IMR-90 (cell line): ENCODE results near the gene CEP128. TPM values are rescaled to one million over a fixed set of nuclear protein-coding genes. Genes with fewer than 3 reads are reported as not detected.

ENCODE experiments used
- ATAC-seq: fragments of 200-7000 bp; cut with Tn5 transposase; 2 replicates; pipeline ENCODE4 v1.9.1; 2020; ENCODE audit warnings: low read depth, mild to moderate bottlenecking, moderate library complexity
- BruUV-seq: library from RNA; stranded (reverse); fragments of 400-500 nt; replicated peaks from 2 replicates; lab custom pipeline; 2021; lab: Mats Ljungman, UMichigan
- CTCF ChIA-PET: fragments of 300-600 bp; formaldehyde crosslinking; extraction: SDS; loops from one replicate; lab custom pipeline; 2021; ENCODE audit warnings: antibody characterized with exemption; lab: Yijun Ruan, JAX
- POLR2A ChIA-PET: fragments of 300-600 bp; sonication (Branson Sonifier 250); formaldehyde crosslinking; loops from one replicate; lab custom pipeline; 2022; ENCODE audit warnings: antibody characterized with exemption; ENCODE audit not compliant: unreplicated experiment; lab: Charles Lee
- DNase-seq: peaks from one replicate; pipeline ENCODE4 v3.0.0; 2013
- H2AFZ ChIP-seq: replicated peaks from 2 replicates; pipeline ENCODE3; 2013; ENCODE audit warnings: low read length, mild to moderate bottlenecking; ENCODE audit not compliant: poor library complexity
- H2AK5ac ChIP-seq: 2 replicates; pipeline ENCODE4 v1.6.1; 2013; ENCODE audit warnings: low read depth, low read length, inconsistent platforms
- H2AK9ac ChIP-seq: replicated peaks from 2 replicates; pipeline ENCODE3; 2013; ENCODE audit warnings: mild to moderate bottlenecking, low read depth, low read length, moderate library complexity; ENCODE audit not compliant: poor library complexity
- H2BK120ac ChIP-seq: 2 replicates; pipeline ENCODE4 v1.6.1; 2013; ENCODE audit warnings: low read depth, low read length, inconsistent platforms
- H2BK15ac ChIP-seq: 3 replicates; pipeline ENCODE4 v1.6.1; 2013; ENCODE audit warnings: low read depth, low read length, inconsistent platforms
- H2BK20ac ChIP-seq: 2 replicates; pipeline ENCODE4 v1.6.1; 2013; ENCODE audit warnings: low read depth, mild to moderate bottlenecking, inconsistent platforms, low read length, moderate library complexity
- H2BK5ac ChIP-seq: 2 replicates; pipeline ENCODE4 v1.6.1; 2013; ENCODE audit warnings: mild to moderate bottlenecking, low read depth, low read length, inconsistent platforms; ENCODE audit not compliant: poor library complexity, severe bottlenecking
- H3K14ac ChIP-seq: replicated peaks from 2 replicates; pipeline ENCODE4 v1.6.1; 2013; ENCODE audit warnings: low read depth, low read length, inconsistent platforms
- H3K18ac ChIP-seq: 2 replicates; pipeline ENCODE4 v1.6.1; 2013; ENCODE audit warnings: low read depth, low read length, control low read depth
- H3K23ac ChIP-seq: 2 replicates; pipeline ENCODE4 v1.6.1; 2013; ENCODE audit warnings: low read depth, low read length, inconsistent platforms
- H3K27ac ChIP-seq: 2 replicates; pipeline ENCODE4 v1.5.1; 2013; ENCODE audit warnings: mild to moderate bottlenecking, control low read depth, low read length; ENCODE audit not compliant: insufficient read depth
- H3K27me3 ChIP-seq: 2 replicates; pipeline ENCODE4 v1.6.1; 2013; ENCODE audit warnings: low read length; ENCODE audit not compliant: control insufficient read depth, insufficient read depth
- H3K36me3 ChIP-seq: 2 replicates; pipeline ENCODE4 v1.6.1; 2013; ENCODE audit warnings: low read length, mixed read lengths; ENCODE audit not compliant: control insufficient read depth, insufficient read depth
- H3K4ac ChIP-seq: 2 replicates; pipeline ENCODE4 v1.6.1; 2013; ENCODE audit warnings: low read depth, low read length, inconsistent platforms
- H3K4me1 ChIP-seq: 2 replicates; pipeline ENCODE4 v1.6.1; 2013; ENCODE audit warnings: low read length, mixed read lengths; ENCODE audit not compliant: control insufficient read depth, insufficient read depth
- H3K4me2 ChIP-seq: 2 replicates; pipeline ENCODE4 v1.6.1; 2013; ENCODE audit warnings: low read depth, mild to moderate bottlenecking, control low read depth, low read length, moderate library complexity
- H3K4me3 ChIP-seq: 2 replicates; pipeline ENCODE4 v1.5.1; 2013; ENCODE audit warnings: low read depth, mild to moderate bottlenecking, control low read depth, low read length, moderate library complexity; ENCODE audit not compliant: insufficient read depth
- H3K56ac ChIP-seq: 2 replicates; pipeline ENCODE4 v1.6.1; 2013; ENCODE audit warnings: low read length, inconsistent platforms; ENCODE audit not compliant: insufficient read depth; ENCODE audit errors: extremely low read depth
- H3K79me1 ChIP-seq, 2 experiments: 2 replicates each; pipeline ENCODE4 v1.6.1; 2013; ENCODE audit warnings: low read length in 2 of 2, inconsistent platforms in 1 of 2, low read depth in 1 of 2
- H3K9ac ChIP-seq: 2 replicates; pipeline ENCODE4 v1.6.1; 2013; ENCODE audit warnings: low read depth, low read length, control low read depth
- H3K9me1 ChIP-seq: 2 replicates; pipeline ENCODE4 v1.6.1; 2013; ENCODE audit warnings: low read length, inconsistent platforms; ENCODE audit not compliant: insufficient read depth
- H3K9me3 ChIP-seq: 2 replicates; pipeline ENCODE4 v1.6.1; 2013; ENCODE audit warnings: low read length; ENCODE audit not compliant: control insufficient read depth, insufficient read depth
- H4K20me1 ChIP-seq: 2 replicates; pipeline ENCODE4 v1.6.1; 2013; ENCODE audit warnings: low read length, inconsistent platforms; ENCODE audit not compliant: insufficient read depth
- H4K5ac ChIP-seq: 2 replicates; pipeline ENCODE4 v1.6.1; 2013; ENCODE audit warnings: mild to moderate bottlenecking, low read depth, low read length, control low read depth
- H4K8ac ChIP-seq, 2 experiments: 2 replicates each; pipeline ENCODE4 v1.6.1; 2013; ENCODE audit warnings: low read depth in 2 of 2, low read length in 2 of 2, control low read depth in 1 of 2, inconsistent platforms in 1 of 2
- H4K91ac ChIP-seq: 2 replicates; pipeline ENCODE4 v1.6.1; 2013; ENCODE audit warnings: low read depth, low read length, inconsistent platforms; ENCODE audit not compliant: insufficient read depth
- CHD1 ChIP-seq: IDR thresholded peaks from 2 replicates; pipeline ENCODE4 v1.6.1; 2012; ENCODE audit warnings: low read depth, low read length, improper control_type of control experiment
- ELK1 ChIP-seq: fragments of 150-350 bp; IDR thresholded peaks from 2 replicates; pipeline ENCODE4 v1.6.1; 2016; ENCODE audit warnings: low read depth, mild to moderate bottlenecking, low read length, moderate library complexity, borderline replicate concordance
- MAFK ChIP-seq: IDR thresholded peaks from 2 replicates; pipeline ENCODE4 v1.6.1; 2012; ENCODE audit warnings: low read depth, low read length, improper control_type of control experiment
- MXI1 ChIP-seq: IDR thresholded peaks from 2 replicates; pipeline ENCODE4 v1.6.1; 2012; ENCODE audit warnings: low read depth, mild to moderate bottlenecking, low read length, moderate library complexity, borderline replicate concordance
- RAD21 ChIP-seq: IDR thresholded peaks from 2 replicates; pipeline ENCODE4 v1.6.1; 2012; ENCODE audit warnings: low read length, improper control_type of control experiment
- RCOR1 ChIP-seq: IDR thresholded peaks from 2 replicates; pipeline ENCODE4 v1.6.1; 2012; ENCODE audit warnings: mild to moderate bottlenecking, low read length, improper control_type of control experiment; ENCODE audit not compliant: insufficient replicate concordance
- SMC3 ChIP-seq: fragments of 150-350 bp; IDR thresholded peaks from 2 replicates; pipeline ENCODE4 v1.6.1; 2016; ENCODE audit warnings: low read depth, mild to moderate bottlenecking, antibody characterized with exemption, low read length, moderate library complexity
- WGBS, 2 experiments: methylation state at CpG; one replicate each; pipeline versions ENCODE4 v1.1.5 to v1.1.7; 2013; ENCODE audit warnings: missing lambda C conversion rate in 2 of 2; ENCODE audit not compliant: insufficient read length in 1 of 2; ENCODE audit errors: extremely low coverage in 2 of 2; 5-methylcytosine and 5-hydroxymethylcytosine counted together
- dilution Hi-C: fragments of 300-500 bp; cut with HindIII; formaldehyde crosslinking; loops from one replicate; pipeline ENCODE4 v1.14.3; 2018; ENCODE audit warnings: low sequenced_read_pairs; ENCODE audit not compliant: unreplicated experiment
- in situ Hi-C: fragments of 300-500 bp; cut with MboI; formaldehyde crosslinking; loops from 3 replicates; pipeline ENCODE4 v1.14.3; 2019; ENCODE audit warnings: low sequenced_read_pairs, inconsistent platforms, mixed read lengths
- intact Hi-C: fragments of 100-400 bp; cut with micrococcal nuclease; formaldehyde crosslinking; loops from 2 replicates; pipeline ENCODE4 v1.10.0; 2022
- polyA plus RNA-seq, 3 experiments: library from polyadenylated mRNA; depleted of rRNA; stranded (reverse); fragments of >200 nt; gene quantifications; 2 replicates each; pipeline ENCODE4 v1.2.3, GENCODE V29; 2012; ENCODE audit warnings: low replicate concordance in 1 of 3
- total RNA-seq: library from RNA; depleted of rRNA; stranded (reverse); fragments of >200 nt; gene quantifications from 2 replicates; pipeline ENCODE4 v1.2.3, GENCODE V29; 2012

Gene CEP128
- total and polyA plus RNA-seq, 2 of the 4 experiments (the other 2 are of a cell fraction) = 1.9 to 5.7 TPM

- BruUV-seq = no TSS peak
- ChIA-PET POLR2A (no interaction called here), CTCF (no interaction called here)
- Histone ChIP-seq H4K20me1 (no peaks in the 10 kb centered on the region), H2AK9ac (no peak overlapping the region), H2BK20ac (peak overlapping the region; percentile 53), H2AK5ac (peak overlapping the region; percentile 81; the same call in 1 of the 2 replicates), H3K9me3 (no peaks in the 10 kb centered on the region), H3K27me3 (no peaks in the 10 kb centered on the region), H3K79me1 (no peaks in the 10 kb centered on the region), H4K91ac (peak overlapping the region; percentile 58; the same call in 1 of the 2 replicates), H2BK120ac (peak overlapping the region; percentile 64; the same call in 1 of the 2 replicates), H2AFZ (no peak overlapping the region), H4K8ac (peak overlapping the region; percentile 36 to 40; a peak in 2 of 4 replicates), H2BK5ac (no peak overlapping the region), H3K23ac (no peak overlapping the region), H3K36me3 (no peaks in the 10 kb centered on the region), H3K4me2 (no peak overlapping the region), H3K27ac (no peak overlapping the region), H3K4me3 (no peak overlapping the region), H3K18ac (peak overlapping the region; percentile 65; the same call in 1 of the 2 replicates), H3K56ac (no peak overlapping the region), H3K4ac (peak overlapping the region; percentile 82), H3K9me1 (no peaks in the 10 kb centered on the region), H3K14ac (no peak overlapping the region), H4K5ac (peak overlapping the region; percentile 76; the same call in 1 of the 2 replicates), H3K9ac (no peak overlapping the region), H2BK15ac (0 out of 3 replicates have a peak overlapping the region, but pooled peaks have one; percentile 54), H3K4me1 (peaks cover 3% of the 10 kb centered on the region; the same call in 1 of the 2 replicates)
- DNase-seq (no peak), ATAC-seq (no peak)
- intact Hi-C loops = no loop called here
- no CpG with 5 or more reads among the region's 3 CpGs for WGBS, 2 experiments
- in situ Hi-C loops = no loop called here
- dilution Hi-C loops = no loop called here
- TF ChIP-seq MAFK (no peak), ELK1 (no peak), MXI1 (no peak), RAD21 (no peak), RCOR1 (no peak), CHD1 (no peak), SMC3 (no peak)
Observed at GRCh38 chr14:80570930-80571298, 370.6 kb downstream of the CEP128 start.
